Activated naive CD4-positive, alpha-beta T cell treated with anti-CD3 and anti-CD28 coated beads, Interleukin-2, amount 50 U/mL, for 24 hours (primary cell): ENCODE measurements around the gene ZFP62.
A peak's percentile ranks its signal among the peaks of the same experiment; 100 is the strongest.

Experiments
- H3K27ac Mint-ChIP-seq: one replicate; pipeline ENCODE4 v1.8.0; 2021; ENCODE audit warnings: mild to moderate bottlenecking, mixed read lengths
- H3K27me3 Mint-ChIP-seq: one replicate; pipeline ENCODE4 v1.8.0; 2021; ENCODE audit warnings: mixed read lengths
- H3K36me3 Mint-ChIP-seq: one replicate; pipeline ENCODE4 v1.8.0; 2021; ENCODE audit warnings: mixed read lengths
- H3K4me1 Mint-ChIP-seq: one replicate; pipeline ENCODE4 v1.8.0; 2021; ENCODE audit warnings: mixed read lengths
- H3K4me3 Mint-ChIP-seq: one replicate; pipeline ENCODE4 v1.8.0; 2021; ENCODE audit warnings: mild to moderate bottlenecking, mixed read lengths
- H3K9me3 Mint-ChIP-seq: one replicate; pipeline ENCODE4 v1.8.0; 2021; ENCODE audit warnings: mixed read lengths

Gene ZFP62

GRCh38 chr5:180810210-180810958, 50.7 kb downstream of the ZFP62 start:
- Mint-ChIP-seq H3K27ac (peak overlapping the region; percentile 100), H3K9me3 (no peaks in the 10 kb centered on the region), H3K4me1 (peaks cover 81% of the 10 kb centered on the region), H3K4me3 (peak overlapping the region; percentile 97), H3K27me3 (no peaks in the 10 kb centered on the region), H3K36me3 (no peaks in the 10 kb centered on the region)

- Mint-ChIP-seq H3K9me3 (no peaks in the 10 kb centered on the region), H3K4me3 (peak overlapping the region; percentile 97), H3K27ac (peak overlapping the region; percentile 100), H3K36me3 (no peaks in the 10 kb centered on the region), H3K27me3 (no peaks in the 10 kb centered on the region), H3K4me1 (peaks cover 83% of the 10 kb centered on the region)
Observed at GRCh38 chr5:180809403-180810209, 51.5 kb downstream of the ZFP62 start.

- H3K9me3 Mint-ChIP-seq = no peaks in the 10 kb centered on the region
- H3K4me3 Mint-ChIP-seq = peak overlapping the region; percentile 97
- no peaks in the 10 kb centered on the region for H3K27me3 Mint-ChIP-seq
- H3K4me1 Mint-ChIP-seq = peaks cover 81% of the 10 kb centered on the region
- H3K36me3 Mint-ChIP-seq = no peaks in the 10 kb centered on the region
- H3K27ac Mint-ChIP-seq = peak overlapping the region; percentile 83
Observed at GRCh38 chr5:180808461-180809000, 52.5 kb downstream of the ZFP62 start.

- H3K27me3 Mint-ChIP-seq = no peaks in the 10 kb centered on the region
- H3K27ac Mint-ChIP-seq = peak overlapping the region; percentile 83
- H3K4me1 Mint-ChIP-seq = peaks cover 74% of the 10 kb centered on the region
- no peaks in the 10 kb centered on the region for H3K9me3 Mint-ChIP-seq
- no peaks in the 10 kb centered on the region for H3K36me3 Mint-ChIP-seq
- peak overlapping the region; percentile 97 for H3K4me3 Mint-ChIP-seq
Observed at GRCh38 chr5:180807654-180808414, 53.2 kb downstream of the ZFP62 start.

GRCh38 chr5:180807046-180807445, 54.0 kb downstream of the ZFP62 start:
- Mint-ChIP-seq H3K4me3 (peak overlapping the region; percentile 97), H3K4me1 (peaks cover 69% of the 10 kb centered on the region), H3K27ac (peak overlapping the region; percentile 83), H3K36me3 (no peaks in the 10 kb centered on the region), H3K27me3 (no peaks in the 10 kb centered on the region), H3K9me3 (no peaks in the 10 kb centered on the region)

- no peaks in the 10 kb centered on the region for H3K9me3 Mint-ChIP-seq
- H3K4me3 Mint-ChIP-seq = peak overlapping the region; percentile 97
- H3K27ac Mint-ChIP-seq = peak overlapping the region; percentile 83
Observed at GRCh38 chr5:180806351-180807011, 54.6 kb downstream of the ZFP62 start.

GRCh38 chr5:180804129-180804618, 56.9 kb downstream of the ZFP62 start:
- Mint-ChIP-seq H3K4me1 (peaks cover 81% of the 10 kb centered on the region), H3K4me3 (peak overlapping the region; percentile 92), H3K36me3 (peaks cover 1% of the 10 kb centered on the region), H3K27me3 (no peaks in the 10 kb centered on the region), H3K9me3 (no peaks in the 10 kb centered on the region), H3K27ac (peak overlapping the region; percentile 97)

More at GRCh38 chr5:180806351-180807011, 54.6 kb downstream of the ZFP62 start:
- H3K27me3 Mint-ChIP-seq = no peaks in the 10 kb centered on the region
- H3K36me3 Mint-ChIP-seq = no peaks in the 10 kb centered on the region
- peaks cover 69% of the 10 kb centered on the region for H3K4me1 Mint-ChIP-seq

- peaks cover 81% of the 10 kb centered on the region for H3K4me1 Mint-ChIP-seq
Observed at GRCh38 chr5:180803181-180804128, 57.6 kb downstream of the ZFP62 start.

GRCh38 chr5:180802325-180803180, 58.5 kb downstream of the ZFP62 start, which contains the start of gene MGAT1:
Gene MGAT1 (minus strand): TSS chr5:180802806. CDS start chr5:180792971, 9,835 bp downstream.
- no peaks in the 10 kb centered on the region for H3K9me3 Mint-ChIP-seq
- H3K36me3 Mint-ChIP-seq = peaks cover 3% of the 10 kb centered on the region

More at GRCh38 chr5:180803181-180804128, 57.6 kb downstream of the ZFP62 start:
- H3K27me3 Mint-ChIP-seq = no peaks in the 10 kb centered on the region
- peak overlapping the region; percentile 97 for H3K27ac Mint-ChIP-seq
- H3K4me3 Mint-ChIP-seq = peak overlapping the region; percentile 92
- no peaks in the 10 kb centered on the region for H3K9me3 Mint-ChIP-seq
- H3K36me3 Mint-ChIP-seq = peaks cover 1% of the 10 kb centered on the region

GRCh38 chr5:180801596-180802324, 59.3 kb downstream of the ZFP62 start:
- peak overlapping the region; percentile 89 for H3K27ac Mint-ChIP-seq
- H3K27me3 Mint-ChIP-seq = no peaks in the 10 kb centered on the region
- H3K9me3 Mint-ChIP-seq = no peaks in the 10 kb centered on the region
- peaks cover 78% of the 10 kb centered on the region for H3K4me1 Mint-ChIP-seq
- peak overlapping the region; percentile 93 for H3K4me3 Mint-ChIP-seq
- peaks cover 3% of the 10 kb centered on the region for H3K36me3 Mint-ChIP-seq

More at GRCh38 chr5:180802325-180803180, 58.5 kb downstream of the ZFP62 start, which contains the start of gene MGAT1:
- Mint-ChIP-seq H3K27ac (peak within 1 kb of the TSS; percentile 97), H3K4me3 (peak within 1 kb of the TSS; percentile 93), H3K27me3 (no peaks in the 10 kb centered on the region), H3K4me1 (peaks cover 81% of the 10 kb centered on the region)

GRCh38 chr5:180799902-180800801, 60.9 kb downstream of the ZFP62 start:
- Mint-ChIP-seq H3K27me3 (no peaks in the 10 kb centered on the region), H3K4me1 (peaks cover 78% of the 10 kb centered on the region), H3K27ac (peak overlapping the region; percentile 81), H3K9me3 (no peaks in the 10 kb centered on the region), H3K36me3 (peaks cover 3% of the 10 kb centered on the region), H3K4me3 (peak overlapping the region; percentile 66)
